Muscle of arm (tissue), 12 donors: ENCODE data around the gene SUGP1. TPM values are rescaled to one million over a fixed set of nuclear protein-coding genes. Genes with fewer than 3 reads are reported as not detected.

Source experiments
- DNase-seq: peaks from one replicate; pipeline ENCODE4 v3.0.0-alpha.2; 2013
- polyA plus RNA-seq, 12 donors: library from polyadenylated mRNA; unstranded; fragments of 120-200 nt; gene quantifications; one replicate each; pipeline ENCODE4 v1.2.1, GENCODE V29; 2013; ENCODE audit not compliant: insufficient read length in 12 of 12

Gene SUGP1
- polyA plus RNA-seq, 12 donors, result 30.7 to 60.9 (median 35.2) TPM; not detected in 1

DNA sequence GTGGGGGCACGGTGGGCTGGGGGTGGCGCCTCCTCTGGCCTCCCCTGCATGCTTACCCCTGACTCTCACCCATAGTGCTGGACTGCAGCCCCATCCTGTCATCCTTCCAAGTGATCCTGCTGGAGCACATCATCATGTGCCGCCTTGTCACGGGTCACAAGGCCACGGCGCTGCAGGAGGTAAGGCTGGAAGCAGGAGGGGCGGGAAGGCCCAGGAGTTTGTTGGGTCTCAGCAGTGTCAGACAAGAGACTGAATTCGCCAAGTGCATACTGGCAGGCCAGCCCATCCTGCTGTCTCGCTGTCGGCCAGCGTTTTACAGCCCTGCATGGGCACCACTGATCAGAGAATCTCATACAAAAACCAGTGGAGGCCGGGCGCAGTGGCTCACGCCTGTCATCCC lies 23.5 kb upstream of the SUGP1 start:
- DNase-seq, result no peak

DNA sequence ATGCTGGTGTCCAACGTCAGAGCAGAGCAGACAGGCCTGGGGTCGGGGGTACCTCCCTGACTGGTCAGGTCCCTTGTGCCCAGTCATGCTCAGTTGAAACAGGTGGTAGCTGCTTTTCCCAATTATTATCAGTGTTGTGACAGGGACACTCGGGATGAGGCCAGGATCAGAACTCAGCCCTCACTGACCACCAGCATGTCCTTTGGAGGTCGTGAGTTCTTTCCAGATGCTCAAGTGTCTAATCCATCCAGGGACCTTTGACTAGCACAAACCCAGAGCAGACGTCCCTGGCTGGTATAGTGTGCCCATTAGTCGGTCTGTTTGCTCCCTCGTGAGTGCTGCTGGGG lies 22.7 kb upstream of the SUGP1 start:
- DNase-seq, result no peak

DNA sequence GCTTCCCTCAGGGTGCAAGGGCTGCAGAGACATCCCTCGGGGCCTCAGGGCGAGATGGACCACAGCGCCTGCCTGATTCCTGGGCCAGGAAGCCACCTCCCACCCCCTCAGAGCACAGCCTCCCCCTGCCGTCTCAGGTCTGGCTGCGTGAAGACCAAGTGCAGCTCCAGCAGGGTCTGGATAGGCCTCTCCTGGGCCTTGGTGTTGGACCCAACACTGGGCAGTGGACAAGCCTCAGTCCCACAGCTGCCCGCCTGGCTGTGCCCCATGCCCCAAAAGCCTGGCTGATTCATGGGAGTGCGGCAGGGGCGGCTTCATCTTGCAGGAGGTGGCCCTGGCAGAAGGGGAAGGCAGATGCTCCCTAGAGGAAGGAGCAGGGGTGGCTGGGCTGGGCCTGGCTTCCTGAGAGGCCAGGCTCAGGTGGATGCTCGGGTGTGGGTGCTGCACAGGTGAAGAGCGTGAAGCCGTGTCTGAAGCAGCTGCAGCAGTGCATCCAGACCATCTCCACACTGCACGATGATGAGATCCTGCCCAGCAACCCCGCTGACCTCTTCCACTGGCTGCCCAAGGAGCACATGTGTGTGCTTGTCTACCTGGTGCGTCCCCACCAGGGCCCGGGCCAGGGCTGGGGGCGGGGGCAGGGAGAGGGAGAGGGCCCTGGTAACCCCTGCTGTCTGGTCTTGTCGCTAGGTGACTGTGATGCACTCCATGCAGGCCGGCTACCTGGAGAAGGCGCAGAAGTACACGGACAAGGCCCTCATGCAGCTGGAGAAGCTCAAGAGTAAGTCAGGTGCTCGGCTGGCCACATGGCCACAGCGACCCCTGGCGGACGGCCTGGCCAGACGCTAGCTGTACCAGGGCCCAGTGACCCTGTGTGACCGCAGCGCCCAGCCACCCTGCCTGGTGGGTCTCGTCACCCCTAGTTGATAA lies 22.0 kb upstream of the SUGP1 start:
- peak; percentile 39 for DNase-seq

DNA sequence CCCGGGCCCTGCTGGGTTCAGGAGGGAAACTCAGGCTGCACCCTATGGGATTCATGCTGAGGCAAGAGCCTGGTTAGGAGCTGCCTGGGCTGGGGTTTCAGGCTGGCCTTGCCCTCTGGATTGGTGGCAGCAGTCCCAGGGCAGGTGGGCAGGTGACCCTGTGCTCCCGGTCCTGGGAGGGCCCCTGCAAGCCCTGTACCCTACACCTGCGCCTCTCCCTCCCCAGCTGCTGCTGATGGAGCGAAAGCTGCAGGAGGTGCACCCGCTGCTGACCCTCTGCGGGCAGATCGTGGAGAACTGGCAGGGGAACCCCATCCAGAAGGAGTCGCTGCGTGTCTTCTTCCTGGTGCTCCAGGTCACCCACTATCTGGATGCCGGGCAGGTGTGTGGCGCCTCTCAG lies 20.7 kb upstream of the SUGP1 start:
- no peak for DNase-seq

DNA sequence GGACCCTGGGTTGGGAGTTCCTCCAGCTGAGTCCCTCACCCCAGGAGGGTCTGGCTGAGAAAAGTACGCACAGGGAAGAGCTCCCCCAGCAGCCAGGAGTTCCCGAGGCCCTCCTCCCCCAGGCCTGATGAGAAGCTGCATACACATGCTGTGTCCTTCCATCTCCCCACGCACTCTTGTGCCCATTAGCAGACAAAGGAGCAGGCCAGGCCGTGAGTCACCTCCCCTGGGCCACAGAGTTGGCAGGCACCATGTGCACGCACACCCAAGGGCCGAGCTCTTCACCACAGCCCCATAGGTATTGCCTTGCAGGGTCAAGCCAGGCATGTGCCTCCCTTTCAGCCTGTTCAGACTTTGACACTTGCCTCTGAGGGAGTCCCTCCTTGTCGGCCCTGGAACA lies 17.8 kb upstream of the SUGP1 start:
- DNase-seq, result no peak

DNA sequence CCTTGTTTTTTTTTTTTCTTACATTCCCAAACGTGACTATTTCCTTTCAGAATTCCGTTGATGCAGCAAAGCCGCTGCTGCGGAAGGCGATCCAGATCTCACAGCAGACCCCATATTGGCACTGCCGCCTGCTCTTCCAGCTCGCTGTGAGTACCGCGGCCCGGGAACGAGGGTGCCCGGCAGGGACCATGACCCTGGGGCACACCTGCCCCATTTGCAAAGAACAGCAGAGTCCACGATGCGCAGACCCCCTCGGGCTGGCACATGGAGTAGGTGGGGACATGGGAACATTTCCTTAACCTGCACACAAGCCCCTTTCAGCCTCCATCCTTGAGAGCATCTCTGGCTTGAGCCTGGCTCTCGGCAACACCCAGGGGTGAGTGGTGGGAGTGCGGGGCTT lies 16.8 kb upstream of the SUGP1 start:
- no peak for DNase-seq

DNA sequence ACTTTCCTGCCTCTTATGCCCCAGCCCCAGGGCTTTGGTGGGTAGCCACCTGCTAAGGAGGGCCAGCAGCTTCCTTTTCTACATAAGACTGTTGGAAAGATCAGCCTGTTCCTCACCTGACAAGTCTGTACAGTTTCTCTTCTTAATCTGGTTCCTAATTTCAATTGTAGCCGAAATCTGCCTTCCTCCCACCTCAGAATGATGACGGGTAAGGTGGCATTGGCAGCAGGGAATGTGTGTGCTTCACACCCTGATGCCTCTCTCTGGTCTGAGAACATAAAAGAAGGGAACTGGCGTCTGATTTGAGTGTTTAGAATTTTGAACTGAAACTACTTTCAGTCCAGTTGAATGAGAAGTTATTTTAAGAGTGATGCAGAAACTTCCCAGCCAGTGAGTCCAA lies 16.3 kb upstream of the SUGP1 start:
- DNase-seq, result no peak

DNA sequence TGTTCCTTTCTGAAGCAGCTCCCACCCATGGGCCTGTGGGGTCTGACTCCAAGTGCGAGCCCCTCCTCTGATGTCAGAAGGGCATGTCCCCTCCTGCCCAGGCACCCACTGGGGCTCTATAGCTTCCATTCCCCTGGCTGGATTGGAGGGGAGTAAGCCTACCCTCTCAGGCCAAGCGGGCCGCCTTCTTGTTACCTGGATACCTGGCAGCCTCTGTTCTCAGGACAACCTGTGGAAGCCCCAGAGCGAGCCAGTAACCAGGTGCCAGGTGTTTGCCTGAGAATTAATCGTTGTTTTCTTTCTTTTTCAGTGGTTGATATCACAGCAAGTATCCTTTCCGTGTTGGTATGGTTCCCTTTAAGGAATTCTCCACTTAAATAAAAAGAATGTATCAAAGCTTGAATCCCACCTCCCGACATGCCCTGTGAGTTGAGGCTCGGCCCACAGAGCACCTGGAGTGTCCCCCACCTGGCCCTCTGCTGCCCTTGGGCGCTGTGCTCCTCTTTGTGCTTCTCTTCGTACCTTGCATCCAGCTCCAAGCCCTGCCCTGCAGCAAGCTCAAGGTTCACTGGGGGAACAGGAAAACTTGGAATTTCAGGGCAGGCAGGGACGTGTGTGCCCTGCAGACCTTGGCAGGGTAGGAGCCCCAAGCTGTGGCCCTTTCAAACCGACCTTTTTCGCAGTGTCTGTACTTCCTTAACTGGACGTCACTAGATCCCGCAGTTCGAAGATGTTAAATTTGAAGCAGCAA lies 15.3 kb upstream of the SUGP1 start:
- no peak for DNase-seq

DNA sequence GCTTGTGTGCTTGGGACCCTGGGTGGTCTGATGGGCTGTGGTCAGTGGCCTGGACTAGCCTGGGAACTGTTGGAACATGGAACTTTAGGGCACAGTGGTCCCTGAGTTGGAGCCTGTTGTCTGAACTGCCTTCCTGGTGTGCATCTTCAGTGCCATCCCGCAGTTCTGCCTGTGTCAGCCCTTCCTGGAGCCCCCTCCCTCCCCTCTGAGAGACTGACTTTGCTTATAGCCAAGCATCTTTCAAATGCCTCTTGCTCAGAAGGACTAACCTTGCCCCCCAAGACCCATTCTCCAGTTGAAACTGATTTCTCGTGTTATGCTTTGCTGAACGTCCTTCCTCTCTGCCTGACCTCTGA lies 14.7 kb upstream of the SUGP1 start:
- DNase-seq, result no peak

DNA sequence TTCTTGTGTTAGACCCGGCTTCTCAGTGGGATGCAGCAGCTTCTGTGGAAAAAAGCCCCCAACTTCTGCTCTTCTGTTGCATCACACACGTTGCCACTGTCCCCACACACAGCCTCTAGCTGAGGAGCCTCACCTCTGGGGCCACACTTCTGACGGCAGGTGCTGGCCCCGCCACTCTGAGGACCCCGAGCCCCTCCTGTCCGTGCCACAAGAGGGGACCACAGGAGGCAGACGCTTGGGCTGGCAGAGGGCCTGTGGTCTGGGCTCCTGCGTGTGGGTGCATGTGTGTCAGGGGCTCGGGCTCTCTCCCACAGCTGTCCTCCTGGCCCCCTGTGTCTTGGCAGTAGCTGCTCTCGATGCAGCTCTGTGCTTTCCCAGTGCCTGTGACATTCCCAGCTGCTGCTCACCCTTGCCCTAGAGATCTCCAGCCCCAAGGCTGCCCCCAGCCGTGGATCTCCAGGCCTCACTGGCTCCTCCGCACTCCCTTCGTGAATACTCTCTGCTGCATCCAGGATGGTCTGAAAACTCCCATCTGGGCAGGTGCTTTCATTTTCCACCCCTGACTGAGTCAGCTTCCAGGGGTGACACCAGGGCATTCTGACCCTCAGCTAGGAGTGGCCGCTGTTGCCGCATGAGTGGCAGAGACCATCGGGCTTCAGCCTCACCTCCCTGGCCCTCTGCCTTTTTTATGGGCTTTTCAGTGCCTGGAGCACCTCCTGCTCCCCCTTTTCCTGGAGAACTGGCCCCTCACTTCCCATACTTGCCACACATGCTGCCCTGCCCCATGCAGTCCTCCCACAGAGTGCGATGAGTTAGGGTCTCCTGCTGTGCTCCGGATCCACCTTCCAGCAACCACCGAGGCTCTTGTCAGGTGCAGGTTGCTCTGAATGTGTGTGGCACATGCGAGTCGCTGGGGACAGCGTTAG lies 14.0 kb upstream of the SUGP1 start:
- DNase-seq, result no peak

DNA sequence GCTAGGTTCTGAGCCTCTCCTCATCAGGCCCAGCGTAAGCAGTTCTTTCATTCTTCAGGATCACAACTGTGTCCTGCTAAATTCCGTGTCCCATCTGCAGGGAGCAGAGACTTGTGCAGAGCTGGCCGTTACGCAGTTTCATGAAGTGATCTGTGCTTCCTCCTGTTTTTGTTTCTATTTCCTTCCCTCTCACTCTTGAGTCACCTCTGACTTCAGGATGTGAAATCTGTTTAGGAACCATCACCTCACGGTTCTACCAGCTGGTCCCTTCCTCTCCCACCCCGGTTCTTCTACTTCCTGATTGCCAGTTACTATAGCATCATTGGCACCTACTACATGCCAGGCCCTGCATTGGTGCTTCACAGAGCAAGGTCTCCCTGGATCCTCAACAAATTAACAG lies 8.8 kb upstream of the SUGP1 start:
- DNase-seq, result no peak

DNA sequence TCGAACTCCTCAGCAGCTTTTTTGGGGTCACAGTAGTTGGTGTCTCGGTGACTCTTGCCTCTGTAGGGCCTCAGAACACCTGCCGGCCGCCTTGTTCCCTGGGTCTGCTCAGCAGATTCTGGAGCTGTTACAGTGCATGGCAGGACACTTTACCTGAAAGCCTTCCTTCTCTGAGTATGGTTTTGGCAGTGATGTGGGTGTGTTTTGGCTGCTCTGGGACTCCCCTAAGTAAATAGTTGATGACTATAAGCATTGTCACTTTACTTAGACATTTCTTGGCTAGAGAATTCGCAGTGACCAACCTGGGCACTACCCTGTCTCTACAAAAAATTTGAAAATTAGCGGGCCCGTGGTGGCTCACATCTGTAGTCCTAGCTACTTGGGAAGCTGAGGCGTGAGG lies 7.4 kb upstream of the SUGP1 start:
- no peak for DNase-seq

DNA sequence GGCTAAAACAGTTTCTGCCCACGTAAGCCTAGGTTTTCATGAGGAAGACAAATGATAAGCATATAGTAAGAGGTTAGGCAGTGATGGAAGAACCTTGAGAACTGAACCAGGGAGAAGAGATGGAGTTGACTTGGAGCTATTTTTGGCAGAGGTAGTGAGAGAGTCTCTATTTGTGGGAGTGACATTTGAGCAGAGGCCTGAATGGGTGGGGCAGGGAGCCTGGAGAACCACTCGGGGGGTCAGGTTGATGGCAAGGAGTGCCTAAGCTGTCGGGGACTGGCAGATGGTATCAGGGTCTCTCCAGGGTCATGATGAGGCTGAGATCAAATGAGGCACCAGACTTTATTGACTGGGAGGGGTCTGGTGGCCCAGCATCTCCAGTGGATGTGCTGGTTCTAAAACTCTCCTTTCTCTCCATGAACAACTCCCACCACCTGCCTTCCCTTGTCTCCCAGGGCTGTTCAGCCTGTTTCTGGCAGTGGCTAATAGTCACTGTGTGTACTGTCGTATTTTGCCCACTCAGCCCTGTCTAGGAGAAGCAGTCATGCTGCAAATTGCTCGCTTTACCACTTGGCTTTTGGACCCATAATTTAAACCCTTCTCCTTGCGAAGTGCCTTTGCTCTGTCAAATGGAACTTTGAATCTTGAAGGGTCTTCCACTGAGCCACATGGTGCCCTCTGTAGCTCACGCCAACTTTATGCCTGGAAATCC lies 3.9 kb upstream of the SUGP1 start:
- DNase-seq, result no peak

DNA sequence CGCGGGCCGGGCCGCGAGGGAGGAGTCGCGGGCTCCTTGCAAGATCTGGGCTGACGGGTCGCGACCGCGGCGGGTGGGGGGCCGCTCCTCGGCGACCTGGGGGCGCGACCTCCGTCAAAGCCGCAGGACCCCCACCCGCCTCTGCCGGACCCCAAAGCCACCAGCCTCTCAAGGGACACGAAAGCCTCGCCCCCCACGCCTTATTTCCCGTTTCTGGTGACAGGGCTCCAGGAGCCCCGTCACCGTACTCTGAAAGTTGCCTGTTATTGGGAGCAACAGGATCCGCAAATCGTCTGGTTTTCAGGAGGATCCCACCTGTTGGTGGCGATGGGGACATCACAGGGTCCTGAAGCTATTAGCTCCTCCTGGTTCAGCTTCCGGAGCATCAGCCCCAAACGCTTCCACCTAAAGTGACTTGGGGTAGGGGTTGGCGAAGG lies 850 bp upstream of the SUGP1 start:
- no peak for DNase-seq

DNA sequence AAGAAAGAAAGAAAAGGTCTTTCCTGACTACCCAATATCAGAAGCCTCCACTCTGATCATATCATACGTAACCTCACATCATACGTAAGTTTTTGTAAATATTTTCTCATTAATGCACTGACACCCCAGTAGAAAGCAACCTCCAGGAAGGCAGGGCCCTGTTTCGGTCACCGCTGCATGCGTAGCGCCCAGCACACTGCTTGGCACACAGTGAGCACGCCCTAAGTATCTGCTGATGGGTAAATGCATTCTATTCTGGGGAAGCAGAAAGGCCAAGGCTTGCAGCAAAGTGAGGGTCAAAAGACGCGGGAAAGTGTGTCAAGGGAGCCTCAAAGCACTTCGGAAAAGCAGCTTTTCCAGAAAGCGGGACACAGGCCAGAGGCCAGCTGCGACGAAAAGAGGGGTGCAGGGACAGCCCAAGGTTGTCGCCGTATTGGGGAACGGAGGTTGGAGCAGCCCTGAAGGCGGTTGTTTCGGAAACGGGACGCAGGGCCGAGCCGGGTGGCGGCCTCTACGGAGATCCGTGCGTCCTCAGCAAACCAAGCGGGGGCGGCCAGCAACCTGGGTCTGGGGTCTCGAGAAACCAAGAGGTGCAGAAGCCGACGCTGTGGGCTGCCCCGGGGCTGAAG lies 463 bp downstream of the SUGP1 start:
- DNase-seq, result no peak

DNA sequence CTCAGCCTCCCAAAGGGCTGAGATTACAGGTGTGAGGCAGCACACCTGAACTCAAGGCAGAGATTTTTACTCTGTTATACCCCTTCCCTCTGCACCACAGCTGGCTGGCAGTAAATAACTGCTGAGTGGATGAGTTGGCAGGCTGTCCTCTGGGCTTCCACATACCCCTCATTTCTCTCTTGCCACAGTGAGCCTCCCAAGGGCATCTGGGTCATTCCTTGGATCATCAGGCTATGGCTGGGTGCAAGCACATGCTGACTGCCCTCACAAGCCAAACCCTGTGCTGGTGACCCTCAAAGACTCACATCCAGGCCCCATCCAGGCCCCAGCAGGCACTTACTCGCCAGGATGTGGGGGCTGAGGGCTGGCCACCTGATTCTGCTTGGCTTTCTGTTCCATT lies 4.2 kb downstream of the SUGP1 start:
- no peak for DNase-seq

DNA sequence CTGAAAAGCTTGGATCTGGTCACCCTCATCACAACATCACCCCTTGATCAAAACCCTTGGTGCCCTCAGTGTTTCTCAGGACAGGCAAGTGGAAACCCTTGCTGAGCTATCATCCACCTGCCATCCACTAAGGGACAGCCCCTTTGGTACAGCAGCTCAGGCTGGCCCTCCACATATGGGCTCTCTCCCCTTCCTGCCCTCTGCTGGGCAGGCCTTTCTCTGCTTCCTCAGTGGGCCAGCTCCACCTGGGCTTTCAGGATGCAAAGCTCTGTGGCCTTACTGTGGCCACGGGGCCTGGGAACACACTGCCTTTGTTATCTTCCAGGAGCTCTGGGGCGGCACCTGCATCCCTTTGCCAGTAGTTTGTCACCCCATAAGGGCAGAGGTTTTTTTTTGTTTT lies 4.9 kb downstream of the SUGP1 start:
- no peak for DNase-seq

DNA sequence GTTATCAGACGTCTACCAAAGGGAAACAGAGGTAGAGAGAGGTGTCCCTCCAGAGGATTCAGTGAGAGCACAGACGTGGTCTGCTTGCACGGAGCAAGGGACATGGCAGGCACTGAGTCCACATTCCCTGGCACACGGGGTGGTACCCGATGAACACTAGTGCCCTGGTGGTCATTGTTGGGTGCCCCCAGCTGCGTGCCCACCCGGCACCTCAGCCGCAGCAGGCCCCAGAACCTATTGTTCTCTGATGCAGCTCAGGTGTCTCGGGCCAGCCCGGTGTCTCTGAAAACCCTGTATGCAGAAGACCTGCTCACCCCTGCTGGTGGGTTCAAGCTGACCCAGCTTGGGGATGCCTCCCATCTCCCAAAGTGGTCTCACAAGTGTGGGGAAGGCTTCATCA lies 11.9 kb downstream of the SUGP1 start:
- no peak for DNase-seq

DNA sequence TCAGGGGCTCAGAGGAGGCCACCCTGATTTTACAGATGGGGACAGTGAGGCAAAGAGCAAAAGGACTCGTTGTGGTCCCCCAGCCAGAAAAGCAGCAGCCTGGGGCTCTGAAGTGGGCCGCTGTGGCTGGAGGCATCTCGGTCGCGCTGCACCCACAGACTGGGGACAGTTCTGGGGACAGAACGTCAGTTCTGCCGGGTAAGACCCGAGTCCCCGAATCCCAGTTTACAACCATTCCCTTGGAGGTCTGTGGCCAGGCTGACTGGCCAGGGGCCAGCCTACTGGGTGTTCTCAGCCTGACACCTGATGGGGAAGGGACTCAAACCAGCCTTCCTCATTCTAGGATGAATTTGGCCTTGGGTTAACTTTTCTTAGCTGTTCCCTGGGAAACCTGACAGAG lies 14.1 kb downstream of the SUGP1 start:
- DNase-seq, result no peak

DNA sequence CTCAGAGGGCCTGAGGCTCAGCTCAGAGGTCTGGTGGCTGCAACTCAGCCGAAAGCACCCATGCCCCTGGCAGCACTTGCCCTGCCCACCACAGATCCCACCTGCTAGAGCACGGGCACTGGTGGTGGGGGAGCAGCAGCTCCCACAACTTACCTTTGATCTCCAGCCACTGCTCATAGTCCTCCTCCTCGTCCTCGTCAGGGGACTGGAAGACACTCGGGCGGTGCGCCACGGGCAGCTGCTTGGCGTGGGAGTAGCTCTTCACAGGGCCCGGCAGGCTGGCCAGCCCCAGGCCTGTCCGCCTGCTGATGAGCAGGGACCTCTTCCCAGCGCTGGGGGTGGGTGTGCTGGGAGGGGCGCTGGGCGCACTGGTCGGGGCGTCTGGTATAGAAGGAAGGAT lies 14.6 kb downstream of the SUGP1 start:
- no peak for DNase-seq

DNA sequence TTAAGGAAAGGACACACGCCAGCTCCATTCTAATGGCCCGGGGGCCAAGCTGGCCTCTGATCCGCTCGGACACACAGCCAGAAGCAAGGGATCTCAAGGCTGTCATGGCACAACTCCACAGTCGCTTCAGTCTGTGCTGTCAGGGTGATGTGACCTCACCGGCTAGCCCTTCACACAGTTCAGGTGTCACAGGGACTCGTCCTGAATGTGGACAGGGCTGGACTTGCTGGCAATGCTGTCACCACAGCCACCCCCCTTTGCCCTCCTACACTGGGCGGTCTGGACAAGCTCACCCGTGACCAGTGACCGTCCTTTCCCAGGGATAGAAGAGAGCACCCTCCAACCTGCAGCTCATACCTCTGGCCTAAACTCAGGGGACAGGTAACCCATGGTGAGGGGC lies 15.2 kb downstream of the SUGP1 start:
- no peak for DNase-seq
